WTC11 (cell line): Measurements from ENCODE around the gene INTS7. TPM values are rescaled to one million over a fixed set of nuclear protein-coding genes. Genes with fewer than 3 reads are reported as not detected.

ENCODE experiments used
- ATAC-seq: fragments of 200-7000 bp; cut with Tn5 transposase; 2 replicates; pipeline ENCODE4 v1.10.0; 2021; ENCODE audit warnings: mild to moderate bottlenecking, moderate library complexity
- CTCF ChIA-PET: fragments of 300-600 bp; sonication (Branson Sonifier 250); formaldehyde crosslinking; loops from one replicate; lab custom pipeline; 2021; ENCODE audit warnings: antibody characterized with exemption; lab: Charles Lee
- POLR2A ChIA-PET: fragments of 350-600 bp; sonication (Branson Sonifier 250); formaldehyde crosslinking; loops from one replicate; lab custom pipeline; 2021; ENCODE audit warnings: antibody characterized with exemption; lab: Charles Lee
- DNase-seq: peaks from one replicate; pipeline ENCODE4 v3.0.0; 2021; ENCODE audit warnings: low spot score
- H3K27ac Mint-ChIP-seq: 2 replicates; pipeline ENCODE4 v1.8.0; 2021; ENCODE audit warnings: mixed read lengths
- H3K27me3 Mint-ChIP-seq: 2 replicates; pipeline ENCODE4 v1.8.0; 2021; ENCODE audit warnings: low read depth, mild to moderate bottlenecking, moderate library complexity, mixed read lengths
- H3K36me3 Mint-ChIP-seq: 2 replicates; pipeline ENCODE4 v1.8.0; 2021; ENCODE audit warnings: mixed read lengths
- H3K4me1 Mint-ChIP-seq: 2 replicates; pipeline ENCODE4 v1.8.0; 2022; ENCODE audit warnings: mixed read lengths
- H3K4me3 Mint-ChIP-seq: 2 replicates; pipeline ENCODE4 v1.8.0; 2021; ENCODE audit warnings: mild to moderate bottlenecking, moderate library complexity, mixed read lengths
- H3K9me3 Mint-ChIP-seq: 2 replicates; pipeline ENCODE4 v1.8.0; 2021; ENCODE audit warnings: mixed read lengths
- ATF3 ChIP-seq: sonication (generic); formaldehyde crosslinking; conservative IDR thresholded peaks from 2 replicates; pipeline ENCODE4 v1.8.1; 2022; ENCODE audit warnings: mild to moderate bottlenecking, missing genetic modification reagents
- CDX4 ChIP-seq: fragments of 250-450 bp; sonication (Bioruptor Pico); IDR thresholded peaks from 2 replicates; pipeline ENCODE4 v1.9.0; 2021; ENCODE audit warnings: moderate library complexity, mild to moderate bottlenecking, inconsistent platforms, borderline replicate concordance
- E2F1 ChIP-seq: sonication (generic); formaldehyde crosslinking; IDR thresholded peaks from 2 replicates; pipeline ENCODE4 v1.8.0; 2022; ENCODE audit warnings: mild to moderate bottlenecking, missing genetic modification reagents
- E2F5 ChIP-seq: sonication (generic); formaldehyde crosslinking; IDR thresholded peaks from 2 replicates; pipeline ENCODE4 v1.8.1; 2022; ENCODE audit warnings: mild to moderate bottlenecking, moderate library complexity, missing genetic modification reagents
- ERG ChIP-seq: fragments of 250-450 bp; sonication (Bioruptor Pico); IDR thresholded peaks from 2 replicates; pipeline ENCODE4 v1.8.0; 2021; ENCODE audit warnings: mild to moderate bottlenecking
- ESRRA ChIP-seq: sonication (generic); formaldehyde crosslinking; IDR thresholded peaks from 2 replicates; pipeline ENCODE4 v1.8.1; 2022; ENCODE audit warnings: mild to moderate bottlenecking, missing genetic modification reagents, borderline replicate concordance
- FOXJ3 ChIP-seq: sonication (generic); formaldehyde crosslinking; IDR thresholded peaks from 2 replicates; pipeline ENCODE4 v1.9.0; 2021; ENCODE audit warnings: missing genetic modification reagents, mild to moderate bottlenecking, borderline replicate concordance
- GABPB1 ChIP-seq: sonication (generic); formaldehyde crosslinking; IDR thresholded peaks from 2 replicates; pipeline ENCODE4 v1.8.1; 2023; ENCODE audit warnings: mild to moderate bottlenecking, missing genetic modification reagents
- NFATC4 ChIP-seq: fragments of 250-450 bp; sonication (Bioruptor Pico); IDR thresholded peaks from 2 replicates; pipeline ENCODE4 v1.9.0; 2021; ENCODE audit warnings: mild to moderate bottlenecking
- NR3C1 ChIP-seq: sonication (generic); formaldehyde crosslinking; conservative IDR thresholded peaks from 2 replicates; pipeline ENCODE4 v1.8.1; 2023; ENCODE audit warnings: low read depth, mild to moderate bottlenecking, missing genetic modification reagents
- OVOL2 ChIP-seq: fragments of 250-450 bp; sonication (Bioruptor Pico); IDR thresholded peaks from 2 replicates; pipeline ENCODE4 v1.9.0; 2021; ENCODE audit warnings: mild to moderate bottlenecking, borderline replicate concordance
- PRDM15 ChIP-seq: sonication (generic); formaldehyde crosslinking; IDR thresholded peaks from 2 replicates; pipeline ENCODE4 v1.8.0; 2022; ENCODE audit warnings: missing genetic modification reagents
- PREB ChIP-seq: sonication (generic); formaldehyde crosslinking; IDR thresholded peaks from 2 replicates; pipeline ENCODE4 v1.8.1; 2022; ENCODE audit warnings: mild to moderate bottlenecking, missing genetic modification reagents, moderate library complexity, borderline replicate concordance
- TP53 ChIP-seq: sonication (generic); formaldehyde crosslinking; IDR thresholded peaks from 2 replicates; pipeline ENCODE4 v1.8.1; 2023; ENCODE audit warnings: mild to moderate bottlenecking, missing genetic modification reagents
- USF2 ChIP-seq: sonication (generic); formaldehyde crosslinking; IDR thresholded peaks from 2 replicates; pipeline ENCODE4 v1.8.1; 2023; ENCODE audit warnings: mild to moderate bottlenecking, missing genetic modification reagents, moderate library complexity
- ZNF219 ChIP-seq: sonication (generic); formaldehyde crosslinking; IDR thresholded peaks from 2 replicates; pipeline ENCODE4 v1.8.0; 2023; ENCODE audit warnings: missing genetic modification reagents, mild to moderate bottlenecking, borderline replicate concordance
- ZNF317 ChIP-seq: sonication (generic); formaldehyde crosslinking; IDR thresholded peaks from 2 replicates; pipeline ENCODE4 v1.8.1; 2023; ENCODE audit warnings: low read depth, mild to moderate bottlenecking, moderate library complexity, missing genetic modification reagents, borderline replicate concordance
- ZNF396 ChIP-seq: fragments of 250-450 bp; sonication (Bioruptor Pico); IDR thresholded peaks from 2 replicates; pipeline ENCODE4 v1.8.0; 2021; ENCODE audit warnings: mild to moderate bottlenecking, moderate library complexity, borderline replicate concordance
- total RNA-seq: library from RNA; stranded (reverse); gene quantifications from 3 replicates; pipeline ENCODE4 v1.2.3, GENCODE V29; 2021

INTS7 gene
- total RNA-seq, 1 experiment from 2014 or later: 17.2 TPM

GRCh38 chr1:211929683-211930082, 105.7 kb downstream of the INTS7 start (continued):
- no peak for TF ChIP-seq PRDM15 (CRISPR knock-in tag)
- TF ChIP-seq USF2 (CRISPR knock-in tag): no peak
- no peak for TF ChIP-seq ESRRA (CRISPR knock-in tag)
- no peak for TF ChIP-seq CDX4 (CRISPR knock-in tag)
- no peak for TF ChIP-seq PREB
- TF ChIP-seq, all 79 proteins: peak for 0

- H3K4me3 Mint-ChIP-seq: no peak overlapping the region
- no peak overlapping the region; the same call in 1 of the 2 replicates for H3K27ac Mint-ChIP-seq
- ChIA-PET CTCF (interaction anchor here (0.9 to 2.8 kb wide), 2 partner anchors 16 to 230 kb away, joined by 3 to 10 read pairs; no protein-coding TSS in a partner anchor), POLR2A (no interaction called here)
- H3K36me3 Mint-ChIP-seq: no peaks in the 10 kb centered on the region
- H3K9me3 Mint-ChIP-seq: no peaks in the 10 kb centered on the region
- H3K27me3 Mint-ChIP-seq: no peaks in the 10 kb centered on the region
- TF ChIP-seq E2F5 (CRISPR knock-in tag) (no peak), GABPB1 (peak; percentile 73)
- ATAC-seq (peak; percentile 47), DNase-seq (no peak)
- peaks cover 25% of the 10 kb centered on the region for H3K4me1 Mint-ChIP-seq
These were observed 106.2 kb downstream of the INTS7 start for GRCh38 chr1:211928993-211929637.

GRCh38 chr1:211928290-211928801, 107.0 kb downstream of the INTS7 start:
- no peaks in the 10 kb centered on the region for H3K9me3 Mint-ChIP-seq
- ATAC-seq: peak; percentile 74
- peaks cover 25% of the 10 kb centered on the region for H3K4me1 Mint-ChIP-seq
- no peak overlapping the region for H3K4me3 Mint-ChIP-seq
- no peak for DNase-seq
- H3K27ac Mint-ChIP-seq: no peak overlapping the region
- CTCF ChIA-PET: interaction anchor here (2.8 kb wide), 1 partner anchor 16 kb away, joined by 10 read pairs; no protein-coding TSS in a partner anchor
- no peaks in the 10 kb centered on the region for H3K36me3 Mint-ChIP-seq
- H3K27me3 Mint-ChIP-seq: no peaks in the 10 kb centered on the region
- POLR2A ChIA-PET: no interaction called here
- TF ChIP-seq NR3C1 (no peak), E2F1 (no peak), OVOL2 (CRISPR knock-in tag) (no peak), TP53 (CRISPR knock-in tag) (no peak), NFATC4 (no peak), ESRRA (CRISPR knock-in tag) (no peak), ERG (no peak), FOXJ3 (CRISPR knock-in tag) (no peak), ZNF317 (CRISPR knock-in tag) (no peak), ZNF396 (CRISPR knock-in tag) (no peak), ATF3 (CRISPR knock-in tag) (no peak), ZNF219 (CRISPR knock-in tag) (no peak)
